ENCODE results near the gene RNF2. TPM values are rescaled to one million over a fixed set of nuclear protein-coding genes. Genes with fewer than 3 reads are reported as not detected.
"Not testable (repeated sequence)": the region's sequence is repeated elsewhere in the genome, so short reads cannot be mapped to it uniquely, and the experiment has no call there.

RNF2 gene
- total RNA-seq, 2 experiments from 2014 or later = 27.2 to 28.9 TPM

DNA sequence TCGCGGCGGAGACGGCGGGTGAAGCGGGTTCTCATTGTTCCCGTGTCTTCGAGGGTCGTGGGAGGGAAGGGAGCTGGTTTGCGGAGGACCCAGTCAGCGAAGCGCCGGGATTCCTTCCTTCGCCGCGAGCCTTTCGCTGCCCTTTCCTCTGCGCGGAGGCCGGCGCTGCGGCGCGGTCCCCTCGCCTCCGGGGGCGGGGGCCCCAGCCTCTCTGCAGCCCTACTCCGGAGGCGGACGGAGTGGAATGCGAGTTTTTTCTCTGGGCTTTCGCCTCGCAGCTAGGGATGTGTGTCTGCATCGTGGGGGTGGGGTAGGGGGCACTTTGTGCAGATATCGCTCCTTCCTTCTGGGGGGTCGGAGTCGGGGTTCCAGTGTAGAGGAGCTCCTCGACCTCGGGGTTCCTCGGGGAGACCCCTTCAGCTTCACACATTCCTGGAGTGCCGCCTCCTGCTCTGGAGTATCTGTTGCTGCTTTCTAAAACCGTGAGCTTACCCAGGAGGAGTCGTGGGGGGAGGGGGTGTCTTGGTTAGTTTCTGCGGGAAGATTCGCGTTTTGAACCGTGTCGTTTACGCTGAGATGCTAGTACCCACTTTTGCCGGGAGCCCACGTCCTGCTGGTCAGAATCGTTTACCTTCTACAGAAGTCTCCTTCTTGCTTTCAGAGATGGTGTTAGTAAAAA lies 595 bp downstream of the RNF2 start:
- ChIA-PET CTCF (interaction anchor here (0.8 to 1.2 kb wide), 3 partner anchors 23 to 124 kb away, joined by 3 to 4 read pairs (median 3); no protein-coding TSS in a partner anchor), POLR2A (interaction anchor here (0.5 to 1.6 kb wide), 6 partner anchors 21 to 292 kb away, joined by 3 to 5 read pairs (median 3); partner anchors contain the start of genes IVNS1ABP, NIBAN1 and TRMT1L)

DNA sequence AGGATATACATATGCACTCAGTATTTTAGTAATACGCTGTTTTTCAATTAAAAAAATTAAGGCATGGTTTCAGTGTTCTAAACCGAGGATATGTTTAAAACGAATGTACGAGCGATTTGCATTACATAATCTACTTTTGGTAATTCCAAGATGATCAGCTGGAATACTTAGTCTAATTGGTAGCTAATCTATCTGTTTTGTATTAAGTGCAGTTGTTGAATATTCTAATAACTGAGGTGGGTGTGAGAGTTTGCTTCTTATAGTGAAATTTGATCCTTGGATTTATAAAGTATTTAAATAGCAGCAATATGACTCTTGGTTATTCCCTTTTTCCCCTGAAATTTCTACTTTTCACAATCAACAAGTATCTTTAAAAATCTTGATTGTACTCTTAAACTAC lies 1.3 kb downstream of the RNF2 start:
- ChIA-PET POLR2A (interaction anchor here (0.5 to 1.2 kb wide), 3 partner anchors 22 to 172 kb away, joined by 3 read pairs; partner anchors contain the start of gene TRMT1L), CTCF (interaction anchor here (1.2 kb wide), 1 partner anchor 123 kb away, joined by 4 read pairs; no protein-coding TSS in a partner anchor)

DNA sequence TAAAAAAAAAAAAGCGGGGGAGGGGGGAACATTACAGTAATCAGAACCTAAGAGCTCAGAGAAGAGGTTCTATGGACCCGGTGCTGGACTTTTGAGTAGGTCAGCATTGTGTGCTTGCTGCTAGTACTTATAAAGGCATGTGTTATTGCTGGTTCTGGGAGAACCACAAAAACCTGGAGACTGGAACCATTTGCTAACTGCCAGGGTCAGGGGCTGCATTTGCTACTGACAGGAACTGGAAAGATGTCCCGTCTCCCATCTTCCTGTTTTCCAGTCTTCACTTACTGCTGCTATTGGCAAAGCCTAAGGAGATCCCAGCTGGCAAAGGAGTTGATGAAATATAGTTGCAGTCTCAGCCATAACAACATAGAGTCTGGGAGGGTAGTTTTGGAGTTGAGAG lies 4.3 kb downstream of the RNF2 start:
- CTCF ChIA-PET = no interaction called here
- POLR2A ChIA-PET = no interaction called here

DNA sequence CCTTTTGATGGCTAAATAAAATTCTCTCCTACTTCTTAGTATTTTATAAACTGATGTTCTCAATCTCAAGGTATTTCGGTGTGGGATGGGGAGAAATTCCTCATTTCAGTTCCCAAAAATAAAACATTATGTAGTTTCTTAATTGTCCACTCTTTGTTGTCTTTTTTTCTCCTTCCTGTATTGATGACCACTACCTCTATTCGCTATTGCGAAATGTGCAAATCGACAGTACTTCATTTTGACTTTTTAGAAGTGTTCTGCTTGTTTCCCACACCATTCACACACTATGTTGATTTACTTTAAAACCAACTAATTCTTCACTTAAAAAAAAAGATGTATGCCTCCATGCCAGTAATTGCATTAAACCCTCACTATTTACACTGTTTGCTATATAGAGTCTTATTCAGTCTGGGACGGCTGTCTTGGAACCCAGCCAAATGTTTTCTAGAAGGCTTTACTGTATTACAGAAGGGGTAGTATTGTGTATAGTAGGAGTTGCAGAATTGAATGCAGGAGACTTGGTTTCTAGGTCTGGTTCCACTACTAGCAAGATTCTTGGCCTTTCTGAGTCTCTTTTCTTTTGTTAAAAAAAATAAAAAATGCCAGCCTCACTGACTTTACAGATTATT lies 5.6 kb downstream of the RNF2 start:
- POLR2A ChIA-PET = no interaction called here
- CTCF ChIA-PET = no interaction called here

DNA sequence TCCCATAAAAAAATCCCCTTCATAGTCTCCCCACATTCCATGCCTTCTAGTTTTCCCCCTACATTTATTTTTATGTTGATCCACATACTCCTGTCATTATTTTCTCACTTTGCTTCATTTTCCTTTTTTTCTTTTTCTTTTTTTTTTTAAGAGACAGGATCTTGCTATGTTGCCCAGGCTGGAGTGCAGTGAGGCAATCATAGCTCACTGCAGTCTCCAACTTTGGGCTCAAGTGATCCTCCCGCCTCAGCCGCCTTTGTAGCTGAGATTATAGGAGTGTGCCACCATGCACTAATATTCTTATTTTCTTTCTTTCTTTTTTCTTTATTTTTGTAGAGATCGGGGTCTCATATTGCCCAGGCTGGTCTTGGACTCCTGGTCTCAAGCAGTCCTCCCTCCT lies 7.8 kb downstream of the RNF2 start:
- CTCF ChIA-PET = interaction anchor here (0.7 kb wide), 1 partner anchor 17 kb away, joined by 3 read pairs; no protein-coding TSS in a partner anchor
- POLR2A ChIA-PET = no interaction called here

DNA sequence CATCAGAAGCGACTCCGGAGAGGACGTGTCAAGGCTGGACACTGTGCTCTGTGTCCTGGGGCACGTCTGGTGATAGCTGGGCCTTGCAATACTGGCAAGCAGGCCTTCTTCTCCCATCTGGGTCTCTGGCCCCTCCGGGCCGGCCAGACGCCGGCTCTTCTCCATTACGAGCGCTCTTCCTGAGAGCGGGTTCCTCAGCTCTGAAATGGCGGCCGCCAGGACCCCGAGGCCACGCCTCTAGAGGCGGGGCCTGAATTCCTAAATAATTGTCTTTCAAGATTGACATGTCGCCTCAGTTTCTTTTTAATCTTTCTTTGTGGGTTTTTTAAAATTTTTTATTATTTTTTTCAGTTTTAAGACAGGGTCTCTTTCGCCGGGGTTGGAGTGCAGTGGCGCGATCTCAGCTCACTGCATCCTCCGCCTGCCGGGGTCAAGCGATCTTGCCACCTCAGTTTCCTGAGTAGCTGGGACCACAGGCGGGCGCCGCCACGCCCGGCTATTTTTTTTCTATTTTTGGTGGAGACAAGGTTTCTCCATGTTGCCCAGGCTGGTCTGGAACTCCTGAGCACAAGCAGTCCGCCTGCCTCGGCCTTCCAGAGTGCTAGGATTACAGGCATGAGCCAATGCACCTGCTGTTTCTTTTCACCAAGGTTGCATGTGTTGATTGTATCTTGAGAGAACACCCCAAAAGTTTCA lies 9.2 kb downstream of the RNF2 start:
- ChIA-PET POLR2A (no interaction called here), CTCF (no interaction called here)

GRCh38 chr1:185058110-185058509 lies 12.8 kb downstream of the RNF2 start:
- ChIA-PET CTCF (interaction anchor here (0.8 kb wide), 1 partner anchor 1007 kb away, joined by 3 read pairs; no protein-coding TSS in a partner anchor), POLR2A (no interaction called here)

DNA sequence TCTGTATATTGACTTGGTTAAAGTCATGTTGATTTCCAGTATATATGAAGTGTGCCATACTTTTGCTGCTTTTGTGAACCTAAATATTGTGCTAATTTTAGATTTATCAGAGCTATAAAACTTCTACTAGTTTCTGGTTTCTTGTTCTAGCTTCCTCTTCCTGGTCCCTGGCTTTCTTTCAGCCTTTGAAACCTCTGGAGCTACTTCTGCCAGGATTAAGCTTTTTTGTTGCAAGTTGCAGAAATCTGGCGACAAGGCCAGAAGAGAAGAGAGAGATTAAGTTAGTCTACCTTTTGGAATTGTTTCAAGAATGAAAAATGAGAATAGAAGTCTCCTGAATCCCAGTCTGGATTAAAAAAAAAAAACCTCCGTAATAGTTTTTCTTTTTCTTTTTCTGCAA lies 13.5 kb downstream of the RNF2 start:
- ChIA-PET POLR2A (no interaction called here), CTCF (no interaction called here)

DNA sequence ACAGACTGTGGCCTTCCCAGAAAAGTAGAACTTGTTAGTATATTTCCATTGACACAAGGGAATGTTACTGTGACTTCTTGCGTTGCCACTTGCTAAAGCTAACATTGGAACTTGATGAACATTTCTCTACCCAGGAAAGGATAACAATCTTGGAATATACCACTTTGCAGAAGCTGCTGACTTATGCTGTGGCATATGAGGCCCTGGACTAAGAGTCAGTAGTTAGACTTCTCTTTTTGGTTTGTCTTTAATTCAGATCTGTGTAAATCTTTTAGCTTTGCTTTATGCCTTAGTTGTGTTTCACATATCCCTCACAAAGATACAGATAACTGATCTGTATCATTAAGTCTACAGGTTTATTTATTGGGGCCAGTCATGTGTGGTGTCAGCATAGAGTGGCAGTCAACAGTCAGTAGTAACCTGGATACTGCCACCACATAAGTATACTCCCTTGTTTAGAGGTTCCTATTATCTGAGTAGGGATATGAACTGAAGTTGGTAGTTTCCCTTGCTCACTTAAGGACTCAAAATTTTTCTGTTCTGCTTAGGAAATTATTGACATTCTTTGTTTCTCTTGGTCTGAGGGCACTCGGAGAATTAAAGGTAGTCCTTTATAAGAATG lies 14.7 kb downstream of the RNF2 start:
- CTCF ChIA-PET = interaction anchor here (0.7 kb wide), 1 partner anchor 14 kb away, joined by 4 read pairs; no protein-coding TSS in a partner anchor
- POLR2A ChIA-PET = no interaction called here

DNA sequence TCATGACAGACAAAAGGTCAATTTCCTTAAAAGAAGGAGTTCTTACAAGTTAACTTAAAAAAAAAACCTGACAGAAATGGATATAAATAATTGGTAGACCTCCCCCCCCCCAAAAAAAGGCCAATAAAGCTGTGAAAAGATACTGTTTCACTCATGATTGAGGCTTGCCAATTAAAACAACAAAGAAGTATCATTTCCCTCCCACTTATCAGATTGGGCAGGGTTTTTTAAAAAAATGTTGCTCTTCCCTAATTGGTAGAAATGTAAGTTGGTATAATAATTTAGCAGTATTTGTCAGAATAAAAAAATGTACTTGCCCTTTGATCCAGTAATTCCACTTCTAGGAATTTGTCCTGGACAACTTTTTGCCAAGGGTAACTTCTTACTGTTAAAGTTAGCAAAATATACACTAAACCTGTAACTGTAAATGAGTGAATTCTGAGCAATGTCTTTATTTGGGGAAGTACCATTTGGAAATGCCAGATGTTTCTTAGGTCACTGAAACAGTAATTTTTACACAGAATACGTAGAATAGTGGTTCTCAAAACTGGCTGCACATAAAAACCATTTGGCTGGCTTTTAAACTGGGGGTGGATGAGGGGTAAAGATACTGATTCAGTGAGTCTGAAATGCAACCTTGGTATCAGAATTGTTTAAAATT lies 17.5 kb downstream of the RNF2 start:
- ChIA-PET POLR2A (interaction anchor here (0.6 kb wide), 1 partner anchor 634 kb away, joined by 3 read pairs; no protein-coding TSS in a partner anchor), CTCF (no interaction called here)

DNA sequence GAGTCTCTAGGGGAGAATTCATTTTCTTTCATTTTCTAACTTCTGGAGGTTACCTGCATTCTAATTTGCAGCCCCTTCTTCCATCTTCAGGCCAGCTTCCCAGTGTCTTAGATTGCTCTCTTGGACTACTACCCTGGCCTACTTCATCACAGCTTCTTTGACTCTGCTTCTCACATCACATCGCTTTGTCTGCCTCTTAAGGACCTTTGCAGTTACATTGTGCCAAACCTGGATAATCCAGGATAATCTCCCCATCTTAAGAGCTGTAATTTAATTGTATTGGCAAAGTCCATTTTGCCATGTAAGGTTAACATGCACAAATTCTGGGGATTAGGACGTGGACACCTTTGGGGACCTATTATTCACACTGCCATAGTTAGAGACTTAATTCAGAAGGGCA lies 18.4 kb downstream of the RNF2 start:
- ChIA-PET POLR2A (no interaction called here), CTCF (no interaction called here)

- CTCF ChIA-PET = interaction anchor here (1.0 kb wide), 1 partner anchor 17 kb away, joined by 3 read pairs; no protein-coding TSS in a partner anchor
- POLR2A ChIA-PET = not testable (repeated sequence)
Measured at GRCh38 chr1:185065006-185065405, 19.6 kb downstream of the RNF2 start.

GRCh38 chr1:185066181-185066580 lies 20.8 kb downstream of the RNF2 start:
- ChIA-PET POLR2A (no interaction called here), CTCF (no interaction called here)

- CTCF ChIA-PET = interaction anchor here (0.9 kb wide), 1 partner anchor 23 kb away, joined by 3 read pairs; the partner anchor contains the start of gene RNF2
Measured at GRCh38 chr1:185068341-185068740, 23.0 kb downstream of the RNF2 start.

DNA sequence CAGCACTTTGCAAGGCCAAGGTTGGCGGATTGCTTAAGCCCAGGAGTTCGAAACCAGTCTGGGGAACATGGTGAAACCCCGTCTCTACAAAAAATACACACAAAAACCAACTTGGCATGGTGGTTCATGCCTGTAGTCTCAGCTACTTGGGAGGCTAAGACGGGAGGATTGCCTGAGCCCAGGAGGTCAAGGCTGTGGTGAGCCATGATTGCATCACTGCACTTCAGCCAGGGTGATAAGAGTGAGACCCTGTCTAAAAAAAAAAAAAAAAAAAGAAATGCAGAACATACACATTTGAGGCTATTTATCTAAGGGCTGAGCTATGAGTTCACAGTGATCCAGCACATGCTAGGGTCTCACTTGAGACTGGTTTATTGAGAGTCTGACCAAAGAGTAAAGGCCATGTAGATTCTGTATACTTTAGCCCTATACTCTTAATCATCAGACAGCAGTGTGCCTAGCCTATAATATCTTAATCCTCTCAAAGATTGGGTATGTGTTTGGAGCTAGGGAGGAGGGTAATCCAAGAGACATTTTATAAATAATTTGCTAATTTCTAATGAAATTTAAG lies 23.9 kb downstream of the RNF2 start:
- ChIA-PET POLR2A (no interaction called here), CTCF (interaction anchor here (0.7 to 0.9 kb wide), 2 partner anchors 24 to 567 kb away, joined by 3 read pairs; partner anchors contain the start of gene RNF2)

More at GRCh38 chr1:185068341-185068740, 23.0 kb downstream of the RNF2 start:
- POLR2A ChIA-PET = no interaction called here

DNA sequence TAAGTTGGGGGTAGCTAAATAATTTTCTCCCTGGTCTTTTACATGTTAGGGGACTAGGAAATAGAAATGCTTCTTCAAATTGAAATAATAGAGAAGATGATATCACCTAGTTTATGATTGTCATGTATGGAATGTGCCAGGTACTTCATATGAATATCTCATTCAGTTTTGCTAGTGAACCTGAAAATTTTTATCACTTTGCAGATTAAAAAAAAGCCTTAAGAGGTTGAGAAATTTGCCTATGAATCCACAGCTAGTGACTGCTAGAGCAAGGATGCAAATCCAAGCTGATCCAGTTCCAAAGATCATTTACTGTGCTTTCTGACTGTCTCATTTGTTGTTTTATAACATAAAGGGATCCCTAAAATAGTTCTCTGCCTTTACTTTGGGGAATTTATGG lies 24.7 kb downstream of the RNF2 start:
- CTCF ChIA-PET = interaction anchor here (0.6 kb wide), 1 partner anchor 17 kb away, joined by 3 read pairs; no protein-coding TSS in a partner anchor
- POLR2A ChIA-PET = no interaction called here

GRCh38 chr1:185073725-185074124 lies 28.4 kb downstream of the RNF2 start:
- ChIA-PET CTCF (no interaction called here), POLR2A (no interaction called here)

- CTCF ChIA-PET = interaction anchor here (0.5 kb wide), 1 partner anchor 14 kb away, joined by 4 read pairs; no protein-coding TSS in a partner anchor
- POLR2A ChIA-PET = no interaction called here
Measured at GRCh38 chr1:185074307-185074706, 28.9 kb downstream of the RNF2 start.

DNA sequence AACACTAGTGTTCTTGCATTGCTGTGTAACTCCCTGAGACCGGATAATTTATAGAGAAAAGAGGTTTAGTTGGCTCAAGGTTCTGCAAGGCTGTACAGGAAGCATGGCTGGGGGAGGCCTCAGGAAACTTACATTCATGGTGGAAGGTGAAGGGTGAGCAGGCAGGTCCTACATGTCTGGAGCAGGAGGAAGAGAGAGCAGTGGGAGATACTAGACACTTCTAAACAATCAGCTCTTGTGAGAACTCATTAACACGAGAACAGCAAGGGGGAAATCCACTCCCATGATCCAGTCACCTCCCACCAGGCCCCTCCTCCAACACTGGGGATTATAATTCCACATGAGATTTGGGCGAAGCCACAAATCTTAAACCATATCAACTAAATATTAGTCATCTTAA lies 30.1 kb downstream of the RNF2 start:
- POLR2A ChIA-PET = no interaction called here
- CTCF ChIA-PET = no interaction called here

All from activated CD8-positive, alpha-beta memory T cell treated with anti-CD3 and anti-CD28 coated beads for 36 hours (primary cell).